ENCODE results near the gene CNTNAP2. TPM values are rescaled to one million over a fixed set of nuclear protein-coding genes. Genes with fewer than 3 reads are reported as not detected.

CNTNAP2 gene
- total RNA-seq, 1 donor, result 7.6 TPM

DNA sequence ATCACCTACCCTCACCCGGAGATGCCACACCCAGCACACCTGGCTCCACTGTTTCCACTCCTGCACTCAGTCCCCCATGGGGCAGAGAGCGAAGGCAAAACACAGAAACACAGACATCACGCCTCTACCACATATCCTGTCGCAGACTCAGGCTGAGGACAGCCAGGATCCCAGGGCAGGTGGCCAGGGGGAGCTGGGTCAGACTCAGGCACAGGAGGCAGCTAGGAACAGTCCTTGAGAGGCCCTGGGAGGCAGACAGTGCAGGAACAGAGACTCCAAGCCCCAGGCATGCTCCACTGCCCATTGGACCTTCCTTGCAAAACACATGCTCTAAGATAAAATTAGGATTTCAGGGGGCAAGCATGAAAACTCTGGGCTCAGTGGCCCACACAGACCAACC is 2319.5 kb downstream of the CNTNAP2 start:
- no peaks in the 10 kb centered on the region for H3K9me3 ChIP-seq (ENCODE audit: low read depth, low read length)
- no peaks in the 10 kb centered on the region for H3K27me3 ChIP-seq (ENCODE audit: insufficient read depth, low read length)
- no peak overlapping the region for H3K27ac ChIP-seq (ENCODE audit: low read depth, low read length)
- TF ChIP-seq, protein P1, sequence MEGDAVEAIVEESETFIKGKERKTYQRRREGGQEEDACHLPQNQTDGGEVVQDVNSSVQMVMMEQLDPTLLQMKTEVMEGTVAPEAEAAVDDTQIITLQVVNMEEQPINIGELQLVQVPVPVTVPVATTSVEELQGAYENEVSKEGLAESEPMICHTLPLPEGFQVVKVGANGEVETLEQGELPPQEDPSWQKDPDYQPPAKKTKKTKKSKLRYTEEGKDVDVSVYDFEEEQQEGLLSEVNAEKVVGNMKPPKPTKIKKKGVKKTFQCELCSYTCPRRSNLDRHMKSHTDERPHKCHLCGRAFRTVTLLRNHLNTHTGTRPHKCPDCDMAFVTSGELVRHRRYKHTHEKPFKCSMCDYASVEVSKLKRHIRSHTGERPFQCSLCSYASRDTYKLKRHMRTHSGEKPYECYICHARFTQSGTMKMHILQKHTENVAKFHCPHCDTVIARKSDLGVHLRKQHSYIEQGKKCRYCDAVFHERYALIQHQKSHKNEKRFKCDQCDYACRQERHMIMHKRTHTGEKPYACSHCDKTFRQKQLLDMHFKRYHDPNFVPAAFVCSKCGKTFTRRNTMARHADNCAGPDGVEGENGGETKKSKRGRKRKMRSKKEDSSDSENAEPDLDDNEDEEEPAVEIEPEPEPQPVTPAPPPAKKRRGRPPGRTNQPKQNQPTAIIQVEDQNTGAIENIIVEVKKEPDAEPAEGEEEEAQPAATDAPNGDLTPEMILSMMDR (IDR thresholded peaks at IDR 0.05; ENCODE audit: extremely low read depth, low read depth, low read length), result no peak
- H4K20me1 ChIP-seq (ENCODE audit: insufficient read depth, low read length), result no peaks in the 10 kb centered on the region
- no peaks in the 10 kb centered on the region for H3K36me3 ChIP-seq (ENCODE audit: insufficient read depth, low read length)
- no peaks in the 10 kb centered on the region for H3K4me1 ChIP-seq (ENCODE audit: insufficient read depth, low read length)
- no peak for DNase-seq (ENCODE audit: insufficient read length, low spot score, missing footprints)
- no peak overlapping the region for H3K4me3 ChIP-seq (ENCODE audit: insufficient read depth, low read length)
- H2AFZ ChIP-seq (ENCODE audit: low read length), result no peak overlapping the region
- no peak overlapping the region for H3K4me2 ChIP-seq (ENCODE audit: insufficient read depth, low read length)
- no peaks in the 10 kb centered on the region for H3K79me2 ChIP-seq (ENCODE audit: insufficient read depth, low read length)

DNA sequence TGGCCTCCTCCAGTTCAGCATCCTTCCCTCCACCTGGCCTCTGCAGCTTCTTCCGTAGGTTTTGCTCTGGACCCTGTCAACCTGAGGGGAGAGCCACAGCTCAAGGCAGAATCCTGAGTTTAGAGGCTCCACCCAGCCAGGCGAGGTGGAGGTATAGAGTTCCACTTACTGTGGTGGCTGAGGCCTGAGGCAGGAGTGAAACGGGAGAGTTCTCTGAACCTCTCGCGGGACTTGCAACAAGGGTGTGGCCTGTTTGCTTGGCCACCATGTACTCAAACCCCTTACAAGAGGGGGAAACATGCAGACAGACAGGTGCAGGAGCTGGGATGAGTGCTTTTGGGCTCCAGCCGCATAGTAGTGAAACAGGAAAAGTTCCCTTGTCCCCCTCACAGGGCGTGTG is 2320.0 kb downstream of the CNTNAP2 start:
- Histone ChIP-seq H3K27me3 (ENCODE audit: insufficient read depth, low read length) (no peaks in the 10 kb centered on the region), H4K20me1 (ENCODE audit: insufficient read depth, low read length) (no peaks in the 10 kb centered on the region), H3K4me1 (ENCODE audit: insufficient read depth, low read length) (no peaks in the 10 kb centered on the region), H3K27ac (ENCODE audit: low read depth, low read length) (no peak overlapping the region), H3K79me2 (ENCODE audit: insufficient read depth, low read length) (no peaks in the 10 kb centered on the region), H3K9me3 (ENCODE audit: low read depth, low read length) (no peaks in the 10 kb centered on the region), H3K4me3 (ENCODE audit: insufficient read depth, low read length) (no peak overlapping the region), H2AFZ (ENCODE audit: low read length) (no peak overlapping the region), H3K4me2 (ENCODE audit: insufficient read depth, low read length) (no peak overlapping the region), H3K36me3 (ENCODE audit: insufficient read depth, low read length) (no peaks in the 10 kb centered on the region)
- no peak for DNase-seq (ENCODE audit: insufficient read length, low spot score, missing footprints)
- TF ChIP-seq, protein P1 (IDR thresholded peaks at IDR 0.05; ENCODE audit: extremely low read depth, low read depth, low read length), result no peak

DNA sequence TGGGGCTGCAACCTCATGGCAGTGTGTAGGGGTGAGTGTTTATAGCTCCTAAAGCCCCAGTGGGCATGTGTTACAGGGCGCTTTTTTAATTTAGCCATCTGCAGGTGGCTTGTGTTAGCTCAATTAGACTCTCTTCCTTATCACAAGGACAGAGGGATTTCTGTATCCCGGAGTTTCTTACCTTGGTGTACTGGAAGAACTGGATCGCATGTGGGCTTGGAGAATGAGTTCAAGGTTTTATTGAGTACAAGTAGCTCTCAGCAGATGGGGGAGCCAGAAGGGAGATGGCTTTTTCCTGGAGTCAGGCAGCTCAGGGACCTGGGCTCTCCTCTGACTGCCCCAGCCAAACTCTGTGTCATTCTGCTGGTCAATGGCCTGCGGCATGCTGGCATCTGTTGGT is 2320.4 kb downstream of the CNTNAP2 start:
- Histone ChIP-seq H3K27ac (ENCODE audit: low read depth, low read length) (no peak overlapping the region), H3K27me3 (ENCODE audit: insufficient read depth, low read length) (no peaks in the 10 kb centered on the region), H3K4me1 (ENCODE audit: insufficient read depth, low read length) (no peaks in the 10 kb centered on the region), H3K79me2 (ENCODE audit: insufficient read depth, low read length) (no peaks in the 10 kb centered on the region), H3K4me3 (ENCODE audit: insufficient read depth, low read length) (no peak overlapping the region), H3K36me3 (ENCODE audit: insufficient read depth, low read length) (no peaks in the 10 kb centered on the region), H3K9me3 (ENCODE audit: low read depth, low read length) (no peaks in the 10 kb centered on the region), H4K20me1 (ENCODE audit: insufficient read depth, low read length) (no peaks in the 10 kb centered on the region), H2AFZ (ENCODE audit: low read length) (no peak overlapping the region), H3K4me2 (ENCODE audit: insufficient read depth, low read length) (no peak overlapping the region)
- TF ChIP-seq, protein P1 (IDR thresholded peaks at IDR 0.05; ENCODE audit: extremely low read depth, low read depth, low read length), result no peak
- no peak for DNase-seq (ENCODE audit: insufficient read length, low spot score, missing footprints)

DNA sequence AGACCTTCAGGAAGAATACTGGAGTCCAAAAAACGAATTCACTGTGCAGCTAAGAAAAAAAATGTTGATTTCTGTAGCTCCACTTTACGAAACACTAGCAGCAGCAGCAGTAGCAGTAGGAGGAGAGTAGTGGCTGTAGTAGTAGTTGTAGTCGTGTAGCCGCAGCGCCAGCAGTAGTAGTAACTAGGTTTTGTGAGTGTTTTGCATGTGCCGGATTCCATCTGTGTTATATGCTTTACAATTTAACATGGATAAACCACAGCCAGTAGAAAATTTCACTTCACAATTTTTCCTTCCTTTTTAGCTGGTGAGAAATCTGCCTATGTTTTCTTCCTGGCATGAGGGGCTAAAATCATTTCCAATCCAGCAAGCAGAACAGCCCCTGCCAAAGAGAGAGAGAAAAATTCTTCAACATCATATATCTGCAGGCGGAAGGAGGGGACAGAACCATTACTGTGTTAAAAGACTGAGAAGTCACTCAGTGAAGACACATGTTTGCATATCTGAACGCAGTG is 2325.6 kb downstream of the CNTNAP2 start:
- no peaks in the 10 kb centered on the region for H3K27me3 ChIP-seq (ENCODE audit: insufficient read depth, low read length)
- DNase-seq (ENCODE audit: insufficient read length, low spot score, missing footprints), result peak; percentile 31
- no peak overlapping the region for H3K4me3 ChIP-seq (ENCODE audit: insufficient read depth, low read length)
- H3K4me2 ChIP-seq (ENCODE audit: insufficient read depth, low read length), result no peak overlapping the region
- H3K4me1 ChIP-seq (ENCODE audit: insufficient read depth, low read length), result no peaks in the 10 kb centered on the region
- no peaks in the 10 kb centered on the region for H3K36me3 ChIP-seq (ENCODE audit: insufficient read depth, low read length)
- no peaks in the 10 kb centered on the region for H3K79me2 ChIP-seq (ENCODE audit: insufficient read depth, low read length)
- H2AFZ ChIP-seq (ENCODE audit: low read length), result no peak overlapping the region
- no peak overlapping the region for H3K27ac ChIP-seq (ENCODE audit: low read depth, low read length)
- H4K20me1 ChIP-seq (ENCODE audit: insufficient read depth, low read length), result no peaks in the 10 kb centered on the region
- H3K9me3 ChIP-seq (ENCODE audit: low read depth, low read length), result no peaks in the 10 kb centered on the region
- TF ChIP-seq, protein P1 (IDR thresholded peaks at IDR 0.05; ENCODE audit: extremely low read depth, low read depth, low read length), result no peak
